Epidermal melanocyte (primary cell): ENCODE data around the gene TRAPPC13.
A peak's percentile ranks its signal among the peaks of the same experiment; 100 is the strongest.
"Not testable (repeated sequence)": the region's sequence is repeated elsewhere in the genome, so short reads cannot be mapped to it uniquely, and the experiment has no call there.

ENCODE experiments used
- DNase-seq: peaks from one replicate; pipeline ENCODE4 v3.0.0; 2011; ENCODE audit warnings: low spot score; ENCODE audit not compliant: insufficient read length

TRAPPC13 gene, protein sequence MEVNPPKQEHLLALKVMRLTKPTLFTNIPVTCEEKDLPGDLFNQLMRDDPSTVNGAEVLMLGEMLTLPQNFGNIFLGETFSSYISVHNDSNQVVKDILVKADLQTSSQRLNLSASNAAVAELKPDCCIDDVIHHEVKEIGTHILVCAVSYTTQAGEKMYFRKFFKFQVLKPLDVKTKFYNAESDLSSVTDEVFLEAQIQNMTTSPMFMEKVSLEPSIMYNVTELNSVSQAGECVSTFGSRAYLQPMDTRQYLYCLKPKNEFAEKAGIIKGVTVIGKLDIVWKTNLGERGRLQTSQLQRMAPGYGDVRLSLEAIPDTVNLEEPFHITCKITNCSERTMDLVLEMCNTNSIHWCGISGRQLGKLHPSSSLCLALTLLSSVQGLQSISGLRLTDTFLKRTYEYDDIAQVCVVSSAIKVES

DNA sequence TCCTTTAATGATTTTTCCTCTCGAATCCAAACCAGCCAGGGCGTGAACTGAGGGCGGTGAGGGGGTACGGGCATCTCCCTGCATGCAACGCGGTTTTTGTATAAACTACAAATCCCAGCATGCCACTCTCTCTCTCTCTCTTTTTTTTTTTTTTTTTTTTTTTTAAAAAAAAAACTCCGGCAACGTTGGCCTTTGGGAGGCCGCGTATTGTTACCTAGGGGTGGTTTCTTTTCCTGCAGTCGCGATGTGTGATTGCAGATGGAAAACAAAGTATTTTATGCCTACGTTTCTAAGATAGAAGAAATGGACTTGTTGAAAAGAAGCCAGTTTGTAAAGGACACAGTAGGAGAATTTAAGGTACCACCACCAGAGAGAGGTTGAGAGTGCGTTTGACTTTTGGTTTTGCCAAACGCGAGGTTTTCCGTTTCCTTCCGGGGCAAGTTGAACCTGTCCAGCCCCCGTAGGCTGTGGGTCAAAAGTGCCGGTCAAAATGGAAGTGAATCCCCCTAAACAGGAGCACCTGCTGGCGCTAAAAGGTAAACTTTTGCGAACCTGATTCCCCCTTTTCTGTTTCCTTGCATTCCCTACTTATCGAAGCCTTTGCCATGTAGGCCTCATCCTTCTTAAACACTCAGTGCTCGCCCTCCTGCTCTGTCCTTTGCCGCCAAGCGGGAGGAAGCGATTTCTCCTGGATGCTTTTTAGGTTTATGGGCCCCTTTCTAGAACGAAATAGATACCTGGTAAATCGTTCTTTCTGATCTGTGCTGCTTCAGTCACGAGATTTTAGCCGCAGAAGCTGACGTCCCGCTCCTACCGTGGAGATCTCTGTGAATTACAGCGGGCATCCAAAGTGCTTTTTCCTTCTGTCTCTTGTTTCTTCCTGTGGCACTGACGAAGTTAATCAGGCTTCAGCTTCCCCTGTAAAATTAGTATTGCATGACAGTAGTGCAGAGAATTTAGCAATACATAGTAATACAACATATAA lies at the start of gene TRAPPC13, which contains the start of gene SHLD3:
Gene TRAPPC13 (plus strand): TSS at position 457 of the 985 bp plus-strand sequence. CDS start 34 bp downstream, at position 491.
Gene SHLD3 (plus strand): TSS at position 457 of the 985 bp plus-strand sequence. CDS start 4,561 bp downstream, outside the sequence.
- peak; percentile 27 for DNase-seq

GRCh38 chr5:65577141-65577540 lies 47.7 kb upstream of the TRAPPC13 start:
- DNase-seq: no peak

DNA sequence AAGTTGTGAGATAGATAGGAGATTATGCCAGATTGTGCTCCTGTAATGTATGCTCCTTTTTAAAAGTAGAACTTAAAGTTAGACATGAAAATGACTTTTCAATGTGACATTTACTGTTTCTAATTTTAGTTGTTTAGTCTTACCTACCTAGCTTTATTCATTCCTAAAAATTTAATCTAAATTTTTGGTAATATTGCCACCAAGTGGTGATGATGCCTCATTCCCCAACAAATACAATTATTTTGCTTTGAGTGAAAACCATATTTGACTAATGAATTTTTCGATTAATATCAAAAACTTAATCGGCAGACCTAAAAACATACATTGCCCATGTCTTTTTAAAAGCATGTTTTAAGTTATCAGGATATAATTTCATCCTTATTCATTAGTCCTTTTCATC lies 36.1 kb upstream of the TRAPPC13 start:
- DNase-seq: no peak

DNA sequence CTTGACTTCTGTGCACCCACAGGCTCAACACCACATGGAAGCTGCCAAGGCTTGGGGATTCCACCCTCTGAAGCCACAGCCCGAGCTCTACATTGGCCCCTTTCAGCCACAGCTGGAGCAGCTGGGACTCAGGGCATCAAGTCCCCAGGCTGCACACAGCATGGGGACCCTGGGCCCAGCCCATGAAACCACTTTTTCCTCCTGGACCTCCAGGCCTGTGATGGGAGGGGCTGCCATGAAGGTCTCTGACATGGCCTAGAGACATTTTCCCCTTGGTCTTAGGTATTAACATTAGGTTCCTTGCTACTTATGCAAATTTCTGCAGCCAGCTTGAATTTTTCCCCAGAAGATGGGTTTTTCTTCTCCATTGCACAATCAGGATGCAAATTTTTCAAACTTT lies 23.1 kb upstream of the TRAPPC13 start:
- DNase-seq: not testable (repeated sequence)

DNA sequence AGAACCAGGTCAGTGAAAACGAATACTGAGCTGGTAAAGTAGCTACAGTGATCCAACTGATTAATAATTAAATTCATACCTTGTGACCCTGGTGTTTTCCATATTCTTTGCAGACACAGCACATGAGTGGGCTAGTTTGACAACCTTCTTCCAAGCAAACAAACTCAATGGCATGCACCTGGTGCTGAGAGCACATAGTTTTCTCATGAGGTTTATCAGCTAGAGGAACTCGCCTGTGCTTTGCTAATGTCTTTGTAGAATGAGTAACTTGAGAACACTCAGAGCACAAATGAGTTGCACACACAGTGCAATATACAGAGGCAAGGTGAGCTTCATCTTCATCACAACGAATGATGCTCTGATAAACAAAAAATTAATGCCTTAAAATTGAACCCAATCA lies 13.3 kb upstream of the TRAPPC13 start:
- DNase-seq: no peak

GRCh38 chr5:65612298-65612907 lies 12.4 kb upstream of the TRAPPC13 start:
- no peak for DNase-seq

DNA sequence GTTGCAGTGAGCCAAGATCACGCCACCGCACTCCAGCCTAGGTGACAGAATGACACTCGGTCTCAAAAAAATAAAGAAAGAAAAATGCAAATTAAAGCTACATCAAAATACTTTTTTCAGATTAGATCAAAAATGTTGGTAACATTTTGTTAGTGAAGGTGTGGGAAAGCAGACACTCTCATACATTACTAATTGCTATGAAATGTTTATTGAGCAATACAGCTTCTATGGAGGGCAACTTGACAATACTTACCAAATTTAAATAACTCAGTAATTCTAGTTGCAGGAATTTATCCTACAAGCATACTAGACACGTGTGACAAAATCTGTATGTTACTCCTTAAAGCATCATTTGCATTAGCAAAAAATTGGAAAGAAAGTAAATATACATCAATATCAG lies 4.8 kb upstream of the TRAPPC13 start:
- DNase-seq: no peak

DNA sequence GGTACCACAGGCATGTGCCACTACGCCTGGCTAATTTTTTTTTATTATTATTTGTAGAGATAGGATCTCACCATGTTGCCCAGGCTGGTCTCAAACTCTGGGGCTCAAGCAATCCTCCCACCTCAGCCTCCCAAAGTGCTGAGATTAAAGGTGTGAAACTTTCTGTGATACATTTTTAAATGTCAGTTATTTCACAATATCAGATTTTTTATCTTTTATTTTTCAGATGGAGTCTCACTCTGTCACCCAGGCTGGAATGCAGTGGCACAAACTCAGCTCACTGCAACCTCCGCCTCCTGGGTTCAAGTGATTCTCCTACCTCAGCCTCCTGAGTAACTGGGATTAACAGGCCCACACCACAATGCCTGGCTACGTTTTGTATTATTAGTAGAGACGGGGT lies 2.9 kb upstream of the TRAPPC13 start:
- not testable (repeated sequence) for DNase-seq

- DNase-seq: no peak
Measured at GRCh38 chr5:65623482-65623881, 1.3 kb upstream of the TRAPPC13 start.

GRCh38 chr5:65624025-65624570 lies 729 bp upstream of the TRAPPC13 start, which contains the start of gene TRIM23:
Gene TRIM23, minus strand, starts transcription at chr5:65624333. Its CDS starts 59 bp downstream, at chr5:65624274.
- peak; percentile 76 for DNase-seq

DNA sequence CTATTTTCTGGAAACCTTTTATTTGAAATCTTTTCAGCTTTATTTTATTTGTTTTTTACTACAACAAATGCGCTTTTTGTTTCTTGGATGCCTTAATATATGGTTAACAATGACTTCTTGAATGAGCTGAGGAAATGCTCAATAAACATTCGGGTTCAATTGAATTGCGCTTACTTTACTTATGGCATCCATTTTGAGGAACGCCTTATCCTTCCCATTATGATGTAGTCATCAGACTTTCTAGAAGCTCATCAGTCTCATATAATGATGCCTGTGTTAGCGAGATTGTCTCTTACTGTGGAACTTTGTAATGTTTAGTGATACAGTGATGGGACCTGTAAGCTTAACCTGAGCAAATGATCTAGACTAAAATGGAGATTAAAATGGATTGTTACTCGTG lies 916 bp downstream of the TRAPPC13 start:
- no peak for DNase-seq

DNA sequence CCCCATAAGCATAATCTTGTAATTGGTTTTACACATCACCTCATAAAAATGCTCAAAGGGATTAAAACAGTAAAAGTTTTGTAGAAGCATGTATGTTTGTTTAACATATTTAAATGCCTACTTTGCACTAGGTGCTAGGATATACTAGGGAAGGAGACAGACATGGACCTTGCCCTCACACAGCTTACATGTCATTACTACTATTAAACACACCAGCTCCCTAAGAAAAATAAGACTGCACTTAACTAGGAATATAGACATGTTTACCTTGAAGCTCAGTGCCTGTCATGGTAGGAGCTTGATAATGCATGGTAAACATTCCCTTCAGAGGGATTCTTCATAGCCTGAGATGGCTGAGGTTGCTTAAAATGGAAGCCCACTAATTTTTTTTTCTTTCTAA lies 6.2 kb downstream of the TRAPPC13 start:
- no peak for DNase-seq

- no peak for DNase-seq
Measured at GRCh38 chr5:65640240-65640639, 15.4 kb downstream of the TRAPPC13 start.

DNA sequence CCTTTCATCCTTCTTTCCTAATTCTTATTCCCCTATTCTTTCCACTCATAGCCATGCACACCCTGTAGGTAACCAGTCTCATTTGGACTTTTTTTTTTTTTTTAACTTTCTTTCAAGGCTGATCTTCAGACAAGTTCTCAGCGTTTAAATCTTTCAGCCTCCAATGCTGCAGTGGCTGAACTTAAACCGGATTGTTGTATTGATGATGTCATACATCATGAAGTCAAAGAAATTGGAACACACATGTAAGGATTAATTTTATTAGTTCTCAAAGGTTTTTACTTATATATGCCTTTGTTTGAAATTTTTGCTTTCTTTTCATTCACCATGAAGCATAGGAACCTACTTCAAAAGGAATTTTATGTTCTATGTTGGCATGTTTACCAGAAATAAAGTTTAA lies 22.1 kb downstream of the TRAPPC13 start:
- DNase-seq: no peak

GRCh38 chr5:65647941-65648340 lies 23.1 kb downstream of the TRAPPC13 start:
- no peak for DNase-seq

GRCh38 chr5:65651144-65651543 lies 26.3 kb downstream of the TRAPPC13 start:
- no peak for DNase-seq

DNA sequence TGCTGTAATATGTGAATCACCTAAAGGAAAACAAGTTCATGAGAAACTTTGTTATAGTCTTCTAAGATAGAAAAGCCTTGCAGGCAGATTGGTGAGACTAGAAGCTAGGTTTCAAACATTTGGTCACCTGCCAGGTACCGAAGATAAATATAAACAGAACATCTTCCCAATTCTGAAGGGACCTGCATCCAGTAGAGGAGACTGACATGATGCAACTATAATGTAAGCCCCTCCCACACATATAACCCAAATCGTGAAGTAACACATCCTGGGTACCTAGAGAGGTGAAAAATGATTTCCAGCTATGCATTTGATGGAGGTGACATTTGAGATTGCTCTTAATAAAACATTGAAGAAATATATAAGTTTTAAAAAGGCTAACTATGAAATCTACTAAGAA lies 29.9 kb downstream of the TRAPPC13 start:
- no peak for DNase-seq

- DNase-seq: no peak
Measured at GRCh38 chr5:65663804-65664521, 39.1 kb downstream of the TRAPPC13 start.

- DNase-seq: no peak
Measured at GRCh38 chr5:65668696-65669095, 43.9 kb downstream of the TRAPPC13 start.

- no peak for DNase-seq
Measured at GRCh38 chr5:65672796-65673195, 48.0 kb downstream of the TRAPPC13 start.
